Embryonic facial prominence (tissue), 1 donor: ENCODE data around the gene ARL11.
"Not testable (repeated sequence)": the region's sequence is repeated elsewhere in the genome, so short reads cannot be mapped to it uniquely, and the experiment has no call there.

ENCODE experiments used
- DNase-seq: peaks from one replicate; pipeline ENCODE4 v3.0.0-alpha.2; 2016; ENCODE audit errors: extremely low spot score

The ARL11 gene

GRCh38 chr13:49612042-49612441 is 16.3 kb upstream of the ARL11 start:
- DNase-seq, result not testable (repeated sequence)

DNA sequence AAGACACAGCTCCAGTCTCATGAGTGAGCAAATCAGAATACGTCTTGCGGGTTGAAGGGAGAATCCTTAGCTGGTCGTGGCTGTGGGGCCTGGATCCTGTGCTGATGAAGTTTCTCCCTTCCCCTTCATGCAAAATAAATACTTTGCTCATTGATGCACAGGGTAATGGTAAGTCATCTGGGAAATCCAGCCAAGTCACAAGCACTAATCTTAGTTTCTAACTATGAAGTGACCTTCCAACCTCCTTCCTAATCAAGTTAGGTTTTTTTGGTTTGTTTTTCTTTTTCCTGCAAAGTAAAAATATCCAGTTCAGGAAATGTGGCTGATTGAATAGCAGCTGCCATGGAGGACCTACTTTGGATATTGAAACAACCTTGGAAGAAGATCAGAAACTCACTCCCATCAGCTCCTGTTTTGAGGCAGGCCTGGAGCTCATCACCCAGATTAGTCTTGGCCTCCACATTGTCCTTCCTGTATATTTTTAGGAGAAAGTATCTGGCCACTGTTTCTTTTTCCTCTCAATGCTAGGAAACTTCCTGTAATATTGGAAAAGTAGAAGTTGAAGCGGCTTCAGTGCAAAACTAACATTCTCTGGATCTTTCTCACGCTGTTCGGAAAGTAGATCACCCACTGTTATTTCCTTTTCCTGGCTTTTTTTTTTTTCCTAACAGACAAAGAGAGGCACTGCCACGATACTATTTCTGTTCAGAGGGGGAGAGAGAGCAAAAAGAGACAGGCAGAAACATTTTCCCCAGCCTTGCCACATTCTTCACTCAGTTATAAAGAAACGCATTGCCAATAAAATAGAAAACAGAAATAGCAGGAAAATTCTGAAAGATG is 12.3 kb upstream of the ARL11 start:
- DNase-seq, result no peak

- peak; percentile 8 for DNase-seq
Measured at GRCh38 chr13:49616676-49617065, 11.6 kb upstream of the ARL11 start.

GRCh38 chr13:49620170-49620621 is 8.1 kb upstream of the ARL11 start:
- DNase-seq, result no peak

GRCh38 chr13:49622174-49622946 is 5.9 kb upstream of the ARL11 start:
- DNase-seq, result no peak

- DNase-seq, result no peak
Measured at GRCh38 chr13:49624229-49624628, 4.1 kb upstream of the ARL11 start.

DNA sequence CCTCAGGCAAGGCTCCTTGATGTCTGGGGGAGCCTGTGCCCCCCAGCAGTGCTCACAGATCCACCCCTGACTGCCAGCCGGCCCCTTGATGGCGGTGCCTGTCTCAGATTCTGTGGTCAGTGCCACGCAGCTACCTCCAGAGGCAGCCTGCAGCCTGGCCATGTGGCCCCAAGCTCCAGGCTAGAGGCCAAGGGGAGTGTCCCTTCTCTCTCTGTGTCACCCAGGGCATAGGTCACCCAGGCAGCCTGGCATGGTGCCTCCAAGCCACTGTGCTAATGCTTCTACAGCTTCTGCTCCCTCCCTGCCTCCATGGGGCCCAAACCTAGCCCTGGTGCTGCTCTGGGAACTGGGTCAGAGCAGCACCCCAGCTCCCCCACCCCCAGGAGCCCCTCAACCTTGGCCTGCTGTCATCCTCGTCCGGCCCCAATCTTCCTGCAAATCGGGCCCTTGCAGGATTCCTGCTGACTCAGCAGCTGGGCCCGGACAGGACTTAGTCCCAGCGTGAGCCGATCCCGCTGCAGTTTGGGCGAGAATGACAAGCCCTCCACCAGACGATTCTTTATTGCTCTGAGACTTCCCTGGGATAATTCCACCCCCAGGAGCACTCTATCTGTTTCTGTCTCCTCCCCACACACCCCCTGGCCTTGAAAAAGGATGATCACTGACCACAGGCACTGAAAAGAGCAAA is 2.8 kb upstream of the ARL11 start:
- DNase-seq, result no peak

DNA sequence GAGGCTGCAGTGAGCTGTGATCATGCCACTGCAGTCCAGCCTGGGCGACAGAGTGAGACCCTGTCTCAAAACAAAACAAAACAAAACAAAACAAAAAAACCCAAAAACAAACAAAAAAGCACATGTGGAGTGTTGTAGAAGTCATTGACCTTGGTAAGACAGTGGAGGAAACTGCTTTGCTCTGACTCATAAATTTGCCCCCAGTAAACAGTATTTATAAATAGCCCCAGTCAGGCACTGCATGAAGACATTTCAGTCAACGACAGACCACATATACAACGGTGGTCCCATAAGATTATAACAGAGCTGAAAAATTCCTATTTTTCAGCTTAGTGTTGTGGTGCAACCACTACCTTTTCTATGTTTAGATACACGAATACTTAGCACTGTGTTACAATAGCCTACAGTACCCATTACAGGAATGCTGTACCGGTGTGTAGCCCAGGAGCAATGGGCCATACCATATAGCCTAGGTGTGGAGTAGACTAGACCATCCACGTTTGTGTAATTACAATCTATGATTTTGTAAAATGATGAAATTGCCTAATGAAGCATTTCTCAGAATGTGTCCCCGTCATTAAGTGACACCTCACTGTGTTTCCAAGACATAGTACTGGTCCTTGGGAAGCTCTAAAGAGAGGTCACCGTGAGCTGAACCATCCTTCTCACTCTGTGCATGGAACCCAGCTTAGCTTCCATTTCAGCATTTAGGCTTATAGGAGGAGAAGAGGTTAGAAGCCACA is 1.1 kb downstream of the ARL11 start:
- no peak for DNase-seq

GRCh38 chr13:49629947-49630346 is 1.6 kb downstream of the ARL11 start:
- DNase-seq, result no peak

- DNase-seq, result no peak
Measured at GRCh38 chr13:49630580-49630979, 2.3 kb downstream of the ARL11 start.

GRCh38 chr13:49632156-49632555 is 3.8 kb downstream of the ARL11 start:
- DNase-seq, result no peak

DNA sequence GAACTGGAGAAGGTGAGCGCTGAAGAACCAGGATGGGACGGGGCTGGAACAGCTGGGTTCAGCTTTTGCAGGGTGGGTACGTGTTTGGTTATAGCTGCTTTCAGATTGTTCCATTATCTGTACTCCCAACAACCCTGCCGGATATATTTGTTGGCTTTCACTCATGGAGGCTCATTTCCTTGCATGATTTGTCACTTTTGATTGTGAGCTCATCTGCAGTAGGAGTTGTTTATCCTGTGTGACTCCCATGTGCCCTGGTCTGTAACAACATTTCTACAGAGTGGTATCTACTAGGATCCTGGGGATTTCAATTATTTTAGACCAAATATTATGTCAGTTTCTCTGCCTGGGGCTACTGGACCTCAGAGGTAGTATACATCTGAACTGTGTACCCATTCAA is 5.4 kb downstream of the ARL11 start:
- DNase-seq, result no peak

DNA sequence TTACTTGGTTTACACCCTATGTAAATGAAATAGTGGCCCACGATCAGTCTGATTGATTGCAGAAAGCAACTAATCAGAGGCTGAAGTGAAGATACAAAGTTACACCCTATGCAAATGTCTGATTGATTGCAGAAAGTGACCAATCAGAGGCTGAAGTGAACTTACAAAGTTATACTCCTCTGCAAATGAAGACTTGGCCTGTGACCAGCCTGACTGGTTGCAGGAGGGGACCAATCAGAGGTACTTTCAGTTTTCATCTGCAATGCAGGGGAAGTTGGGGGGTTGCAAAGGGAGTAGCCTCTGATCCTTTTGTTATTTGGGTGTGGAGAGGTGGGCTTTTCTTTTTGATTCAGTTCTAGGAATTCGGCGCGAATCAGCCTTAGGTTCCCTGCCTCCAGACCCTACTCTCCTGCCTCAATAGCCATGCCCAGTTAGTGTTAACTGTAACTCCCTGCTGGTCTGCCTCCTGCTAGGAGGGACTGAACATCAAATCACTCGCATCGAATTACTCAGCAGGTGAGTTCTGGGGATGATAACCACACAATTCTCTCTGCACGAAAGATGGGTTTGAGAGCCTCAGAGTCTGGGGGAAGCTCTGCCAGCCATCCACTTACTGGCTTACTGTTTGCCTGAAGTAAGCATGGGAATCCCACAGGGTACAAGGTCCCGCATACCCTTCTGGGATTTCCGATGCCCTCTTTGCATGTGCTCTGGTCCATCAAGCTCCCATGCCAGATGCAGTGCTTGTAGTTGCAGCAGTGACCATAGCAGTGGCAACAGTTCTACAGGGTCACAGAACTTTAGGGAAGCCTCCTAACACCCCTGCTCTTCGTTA is 7.5 kb downstream of the ARL11 start:
- no peak for DNase-seq

DNA sequence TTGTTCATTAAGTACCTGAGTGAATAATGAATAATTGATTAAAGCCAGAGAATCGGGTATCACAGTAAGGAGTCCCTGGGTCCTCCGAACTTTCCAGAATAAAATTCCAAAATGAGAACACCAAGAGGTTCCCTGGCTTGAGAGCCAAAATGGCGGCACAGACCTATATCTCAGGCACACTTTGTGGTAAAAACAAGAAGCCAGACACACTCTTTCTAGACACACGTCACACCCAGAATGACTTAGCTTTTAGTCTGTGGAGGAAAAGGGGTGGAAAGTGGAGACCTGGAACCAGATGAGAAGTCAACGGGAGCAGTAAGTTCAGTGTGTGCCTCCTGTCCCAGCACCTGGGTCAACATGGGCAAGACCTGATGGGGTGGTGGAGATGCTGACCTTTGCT is 8.4 kb downstream of the ARL11 start:
- DNase-seq, result no peak

- no peak for DNase-seq
Measured at GRCh38 chr13:49638030-49638743, 9.9 kb downstream of the ARL11 start.

- no peak for DNase-seq
Measured at GRCh38 chr13:49638744-49639072, 10.4 kb downstream of the ARL11 start.

GRCh38 chr13:49641801-49642291 is 13.5 kb downstream of the ARL11 start:
- DNase-seq, result no peak

GRCh38 chr13:49643035-49643646 is 14.8 kb downstream of the ARL11 start:
- no peak for DNase-seq

DNA sequence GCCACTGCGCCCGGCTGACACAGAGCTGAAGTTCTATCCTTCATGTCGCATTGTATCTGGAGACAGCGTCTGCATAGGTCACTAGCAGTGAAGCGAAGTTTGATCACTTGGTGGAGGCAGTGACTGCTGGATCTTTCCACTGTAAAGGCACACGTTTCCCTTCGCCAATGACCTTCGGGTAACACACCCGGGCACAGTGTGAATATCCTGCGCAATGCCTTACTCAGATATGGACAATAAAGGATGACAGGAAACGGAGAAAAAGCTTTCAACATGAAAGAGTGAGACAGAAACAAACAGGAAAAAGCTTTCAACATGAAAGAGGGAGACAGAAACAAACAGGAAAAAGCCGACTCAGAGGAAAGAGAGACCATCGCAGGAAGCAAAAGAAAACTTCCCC is 17.1 kb downstream of the ARL11 start:
- DNase-seq, result no peak

GRCh38 chr13:49646688-49647087 is 18.4 kb downstream of the ARL11 start:
- DNase-seq, result no peak
